BJ (cell line): ENCODE measurements around the gene XRCC1. TPM values are rescaled to one million over a fixed set of nuclear protein-coding genes. Genes with fewer than 3 reads are reported as not detected.
"Not testable (repeated sequence)": the region's sequence is repeated elsewhere in the genome, so short reads cannot be mapped to it uniquely, and the experiment has no call there.

Source experiments
- CTCF ChIA-PET: fragments of 350-600 bp; formaldehyde crosslinking; extraction: SDS; loops from one replicate; lab custom pipeline; 2021; ENCODE audit warnings: antibody characterized with exemption, inconsistent platforms; lab: Yijun Ruan, JAX
- POLR2A ChIA-PET: fragments of 300-600 bp; sonication (Branson Sonifier 250); formaldehyde crosslinking; extraction: SDS; loops from one replicate; lab custom pipeline; 2021; ENCODE audit warnings: antibody characterized with exemption; lab: Charles Lee
- DNase-seq: peaks from one replicate; pipeline ENCODE4 v3.0.0-alpha.2; 2011; ENCODE audit warnings: low read depth
- H3K27me3 ChIP-seq: 2 replicates; pipeline ENCODE4 v1.6.0; 2011; ENCODE audit warnings: low read length; ENCODE audit not compliant: control insufficient read depth, insufficient read depth
- H3K36me3 ChIP-seq: 2 replicates; pipeline ENCODE4 v1.5.1; 2011; ENCODE audit warnings: low read length; ENCODE audit not compliant: control insufficient read depth, insufficient read depth
- H3K4me3 ChIP-seq: 2 replicates; pipeline ENCODE4 v1.5.1; 2011; ENCODE audit warnings: low read depth, mild to moderate bottlenecking, control low read depth, low read length
- CTCF ChIP-seq: IDR thresholded peaks from 2 replicates; pipeline ENCODE4 v1.5.1; 2011; ENCODE audit warnings: low read depth, mild to moderate bottlenecking, control low read depth, inconsistent platforms, low read length, moderate library complexity; ENCODE audit not compliant: insufficient read depth
- polyA plus RNA-seq: library from polyadenylated mRNA; depleted of rRNA; stranded (reverse); fragments of >200 nt; gene quantifications from 2 replicates; pipeline ENCODE4 v1.2.3, GENCODE V29; 2011

The XRCC1 gene
- polyA plus RNA-seq, 1 experiment: 30.8 TPM

GRCh38 chr19:43591904-43592772 lies 16.8 kb upstream of the XRCC1 start:
- no peaks in the 10 kb centered on the region for H3K27me3 ChIP-seq
- no peak overlapping the region for H3K4me3 ChIP-seq
- peaks cover 20% of the 10 kb centered on the region for H3K36me3 ChIP-seq
- ChIA-PET CTCF (interaction anchor here (1.5 kb wide), 1 partner anchor 193 kb away, joined by 4 read pairs; no protein-coding TSS in a partner anchor), POLR2A (no interaction called here)
- DNase-seq: no peak
- no peak for TF ChIP-seq CTCF

- CTCF ChIA-PET: interaction anchor here (1.0 to 1.4 kb wide), 2 partner anchors 17 to 34 kb away, joined by 3 read pairs; no protein-coding TSS in a partner anchor
- TF ChIP-seq CTCF: no peak
- H3K36me3 ChIP-seq: peaks cover 20% of the 10 kb centered on the region
- DNase-seq: no peak
- POLR2A ChIA-PET: no interaction called here
- no peak overlapping the region for H3K4me3 ChIP-seq
- H3K27me3 ChIP-seq: no peaks in the 10 kb centered on the region
Measured at GRCh38 chr19:43589678-43590077, 14.4 kb upstream of the XRCC1 start.

GRCh38 chr19:43589277-43589676 lies 13.9 kb upstream of the XRCC1 start:
- H3K4me3 ChIP-seq: no peak overlapping the region
- DNase-seq: no peak
- ChIA-PET POLR2A (no interaction called here), CTCF (interaction anchor here (0.7 to 1.4 kb wide), 3 partner anchors 17 to 54 kb away, joined by 3 read pairs; no protein-coding TSS in a partner anchor)
- H3K36me3 ChIP-seq: peaks cover 20% of the 10 kb centered on the region
- no peaks in the 10 kb centered on the region for H3K27me3 ChIP-seq
- no peak for TF ChIP-seq CTCF

- CTCF ChIA-PET, POLR2A ChIA-PET: not testable (repeated sequence)
Measured at GRCh38 chr19:43587029-43587428, 11.7 kb upstream of the XRCC1 start.

GRCh38 chr19:43586346-43586745 lies 11.0 kb upstream of the XRCC1 start:
- POLR2A ChIA-PET: no interaction called here
- H3K36me3 ChIP-seq: peaks cover 11% of the 10 kb centered on the region
- TF ChIP-seq CTCF: no peak
- no peak for DNase-seq
- CTCF ChIA-PET: interaction anchor here (0.5 to 0.7 kb wide), 2 partner anchors 25 to 64 kb away, joined by 3 read pairs; no protein-coding TSS in a partner anchor
- H3K27me3 ChIP-seq: no peaks in the 10 kb centered on the region
- no peak overlapping the region for H3K4me3 ChIP-seq

More at GRCh38 chr19:43587029-43587428, 11.7 kb upstream of the XRCC1 start:
- not testable (repeated sequence) for H3K27me3 ChIP-seq, DNase-seq, H3K4me3 ChIP-seq
- H3K36me3 ChIP-seq: peaks cover 11% of the 10 kb centered on the region
